ENCODE results near the gene CHMP5.
"Not testable (repeated sequence)": the region's sequence is repeated elsewhere in the genome, so short reads cannot be mapped to it uniquely, and the experiment has no call there.

The CHMP5 gene

GRCh38 chr9:33285502-33285901 is 20.7 kb downstream of the CHMP5 start:
- DNase-seq = no peak

GRCh38 chr9:33287087-33287490 is 22.2 kb downstream of the CHMP5 start:
- peak; percentile 62 for DNase-seq

- DNase-seq = no peak
These were observed 23.4 kb downstream of the CHMP5 start for GRCh38 chr9:33288235-33288634.

- DNase-seq = no peak
These were observed 24.1 kb downstream of the CHMP5 start for GRCh38 chr9:33288828-33289483.

- no peak for DNase-seq
These were observed 24.6 kb downstream of the CHMP5 start for GRCh38 chr9:33289496-33289895.

GRCh38 chr9:33289936-33290246 is 25.0 kb downstream of the CHMP5 start:
- no peak for DNase-seq

- peak; percentile 99 for DNase-seq
These were observed 25.6 kb downstream of the CHMP5 start, which contains the start of gene NFX1 for GRCh38 chr9:33290247-33291030. NFX1 (plus strand) TSS chr9:33290516; CDS start chr9:33290573, 57 bp downstream.

GRCh38 chr9:33291031-33291397 is 26.2 kb downstream of the CHMP5 start:
- DNase-seq = no peak

- no peak for DNase-seq
These were observed 27.1 kb downstream of the CHMP5 start for GRCh38 chr9:33291901-33292300.

- no peak for DNase-seq
These were observed 28.9 kb downstream of the CHMP5 start for GRCh38 chr9:33293782-33294181.

GRCh38 chr9:33294670-33295432 is 30.0 kb downstream of the CHMP5 start:
- no peak for DNase-seq

GRCh38 chr9:33295571-33295970 is 30.7 kb downstream of the CHMP5 start:
- no peak for DNase-seq

- DNase-seq = peak; percentile 77
These were observed 32.6 kb downstream of the CHMP5 start for GRCh38 chr9:33297432-33297831.

- DNase-seq = no peak
These were observed 35.7 kb downstream of the CHMP5 start for GRCh38 chr9:33300546-33300945.

- no peak for DNase-seq
These were observed 39.5 kb downstream of the CHMP5 start for GRCh38 chr9:33304362-33304761.

- DNase-seq = no peak
These were observed 41.2 kb downstream of the CHMP5 start for GRCh38 chr9:33306037-33306436.

- DNase-seq = no peak
These were observed 42.2 kb downstream of the CHMP5 start for GRCh38 chr9:33307067-33307466.

GRCh38 chr9:33309903-33310302 is 45.1 kb downstream of the CHMP5 start:
- no peak for DNase-seq

- no peak for DNase-seq
These were observed 45.9 kb downstream of the CHMP5 start for GRCh38 chr9:33310748-33311147.

- no peak for DNase-seq
These were observed 47.1 kb downstream of the CHMP5 start for GRCh38 chr9:33311953-33312352.

- DNase-seq = no peak
These were observed 50.5 kb downstream of the CHMP5 start for GRCh38 chr9:33315371-33315770.

- DNase-seq = not testable (repeated sequence)
These were observed 52.3 kb downstream of the CHMP5 start for GRCh38 chr9:33317136-33317535.

- no peak for DNase-seq
These were observed 53.4 kb downstream of the CHMP5 start for GRCh38 chr9:33318225-33318624.

- no peak for DNase-seq
These were observed 53.9 kb downstream of the CHMP5 start for GRCh38 chr9:33318781-33319180.
